Activated CD4-positive, alpha-beta T cell treated with anti-CD3 and anti-CD28 coated beads, Interleukin-2, amount 50 U/mL, for 48 hours (primary cell): ENCODE data around the gene DDA1.
"Not testable (repeated sequence)": the region's sequence is repeated elsewhere in the genome, so short reads cannot be mapped to it uniquely, and the experiment has no call there.

Experiments used
- DNase-seq, 2 experiments: peaks; one replicate each; pipeline ENCODE4 v3.0.0-alpha.2; 2020

DDA1 gene

GRCh38 chr19:17309198-17309964 lies at the start of gene DDA1:
DDA1 (plus strand) TSS chr19:17309563; CDS start chr19:17309655, 92 bp downstream.
- DNase-seq: peak; percentile 99 to 100

DNA sequence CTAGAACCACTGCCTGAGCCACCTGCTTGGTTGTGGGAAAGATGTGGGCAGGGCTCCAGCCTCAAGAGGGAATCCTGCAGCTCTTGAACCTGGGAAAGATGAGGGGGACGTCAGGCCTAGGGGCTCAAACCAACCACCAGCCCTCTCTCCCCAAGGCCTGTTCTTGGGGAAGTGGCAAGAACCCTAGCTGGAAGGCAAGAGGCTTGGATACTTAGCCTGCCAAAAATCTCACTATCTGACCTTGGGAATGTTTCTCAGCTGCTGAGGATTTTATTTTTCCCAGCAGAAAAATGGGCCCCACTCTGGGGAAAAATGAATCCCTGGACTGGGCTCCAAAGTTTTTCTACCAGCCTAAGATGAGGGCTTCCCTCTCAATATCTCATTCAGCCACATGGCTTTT lies 49.4 kb upstream of the DDA1 start:
- no peak for DNase-seq

GRCh38 chr19:17260842-17261325 lies 48.5 kb upstream of the DDA1 start:
- DNase-seq: peak; percentile 93 to 94

DNA sequence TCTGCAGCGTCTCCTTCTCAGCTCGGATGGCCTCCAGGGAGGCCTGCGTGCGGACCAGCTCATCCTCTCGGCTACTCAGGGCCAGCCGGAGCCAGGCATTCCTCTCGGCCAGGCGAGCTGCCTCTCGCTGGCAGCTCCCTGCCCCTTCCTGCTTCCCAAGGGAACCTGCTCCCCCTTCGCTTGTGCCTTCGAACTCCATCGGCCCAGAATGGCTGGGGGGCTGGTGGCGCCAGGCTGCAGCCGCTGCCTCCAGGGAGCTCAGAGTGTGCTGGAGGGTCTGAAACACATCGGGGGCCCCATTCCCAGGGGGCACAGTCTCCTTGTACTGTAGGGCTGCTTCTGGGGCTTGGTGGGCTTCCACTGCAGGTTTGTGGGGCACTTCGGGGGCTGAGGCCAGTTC lies 46.8 kb upstream of the DDA1 start:
- DNase-seq: no peak

- DNase-seq: no peak
Measured at GRCh38 chr19:17263712-17264640, 45.4 kb upstream of the DDA1 start.

GRCh38 chr19:17264641-17264979 lies 44.8 kb upstream of the DDA1 start, which contains the start of gene USHBP1:
USHBP1 (minus strand) TSS chr19:17264745; CDS start chr19:17264299, 446 bp downstream.
- DNase-seq: no peak

DNA sequence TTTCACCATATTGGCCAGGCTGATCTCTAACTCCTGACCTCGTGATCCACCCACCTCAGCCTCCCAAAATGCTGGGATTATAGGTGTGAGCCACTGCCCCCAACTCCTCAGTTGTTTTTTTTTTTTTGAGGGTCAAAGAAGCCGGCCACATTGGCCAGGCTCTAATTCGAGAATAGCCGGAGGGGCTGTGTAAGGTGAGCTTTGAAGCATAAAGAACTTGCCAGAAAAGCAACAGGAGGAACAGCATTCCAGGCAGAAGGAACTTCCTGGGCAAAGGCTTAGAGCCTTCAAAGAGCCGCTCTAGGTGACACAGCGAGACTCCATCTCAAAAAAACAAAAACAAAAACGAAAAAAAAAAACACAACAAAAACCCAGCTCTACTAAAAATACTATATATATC lies 43.3 kb upstream of the DDA1 start:
- DNase-seq: no peak

DNA sequence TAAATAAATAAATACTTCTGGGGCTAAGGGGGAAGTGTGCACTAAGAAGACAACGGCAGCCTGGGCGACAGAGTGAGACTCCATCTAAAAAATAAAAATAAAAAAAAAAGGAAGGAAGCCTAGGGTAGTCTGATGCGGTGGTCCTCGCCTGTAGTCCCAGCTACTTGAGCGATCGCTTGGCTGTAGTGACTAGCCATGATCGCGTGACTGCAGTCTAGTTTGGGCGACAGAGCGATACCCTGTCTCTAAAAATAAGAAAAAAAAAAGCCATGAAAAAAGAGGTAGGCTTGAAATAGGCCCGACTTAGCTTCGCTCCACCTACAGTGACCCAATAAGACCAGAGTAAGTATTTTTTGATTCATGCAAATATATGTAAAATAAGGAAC lies 42.8 kb upstream of the DDA1 start:
- no peak for DNase-seq

GRCh38 chr19:17266975-17267788 lies 42.2 kb upstream of the DDA1 start, which contains the start of gene BABAM1:
BABAM1 (plus strand) TSS chr19:17267443; CDS start chr19:17268807, 1,364 bp downstream.
- peak; percentile 92 to 96 for DNase-seq

DNA sequence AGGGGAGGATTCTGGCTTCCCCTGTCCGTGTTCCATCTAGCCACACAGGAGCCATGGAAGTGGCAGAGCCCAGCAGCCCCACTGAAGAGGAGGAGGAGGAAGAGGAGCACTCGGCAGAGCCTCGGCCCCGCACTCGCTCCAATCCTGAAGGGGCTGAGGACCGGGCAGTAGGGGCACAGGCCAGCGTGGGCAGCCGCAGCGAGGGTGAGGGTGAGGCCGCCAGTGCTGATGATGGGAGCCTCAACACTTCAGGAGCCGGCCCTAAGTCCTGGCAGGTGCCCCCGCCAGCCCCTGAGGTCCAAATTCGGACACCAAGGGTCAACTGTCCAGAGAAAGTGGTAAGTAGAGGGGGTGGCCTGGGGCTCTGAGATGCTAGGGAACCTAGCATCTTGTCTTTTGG lies 40.6 kb upstream of the DDA1 start:
- DNase-seq: no peak

DNA sequence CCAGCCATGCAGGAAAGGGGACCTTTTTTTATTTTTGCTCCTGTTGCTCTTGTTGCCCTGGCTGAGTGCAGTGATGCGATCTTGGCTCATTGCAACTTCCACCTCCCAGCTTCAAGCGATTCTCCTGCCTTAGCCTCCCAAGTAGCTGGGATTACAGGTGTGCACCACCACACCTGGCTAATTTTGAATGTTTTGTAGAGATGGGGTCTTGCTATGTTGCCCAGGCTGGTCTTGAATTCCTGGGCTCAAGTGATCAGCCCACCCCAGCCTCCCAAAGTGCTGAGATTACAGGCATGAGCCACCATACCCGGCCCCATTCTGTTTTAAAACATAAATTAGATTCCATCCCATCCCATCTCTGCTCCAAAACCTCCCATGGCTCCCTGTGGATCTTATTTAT lies 34.5 kb upstream of the DDA1 start:
- not testable (repeated sequence) for DNase-seq

DNA sequence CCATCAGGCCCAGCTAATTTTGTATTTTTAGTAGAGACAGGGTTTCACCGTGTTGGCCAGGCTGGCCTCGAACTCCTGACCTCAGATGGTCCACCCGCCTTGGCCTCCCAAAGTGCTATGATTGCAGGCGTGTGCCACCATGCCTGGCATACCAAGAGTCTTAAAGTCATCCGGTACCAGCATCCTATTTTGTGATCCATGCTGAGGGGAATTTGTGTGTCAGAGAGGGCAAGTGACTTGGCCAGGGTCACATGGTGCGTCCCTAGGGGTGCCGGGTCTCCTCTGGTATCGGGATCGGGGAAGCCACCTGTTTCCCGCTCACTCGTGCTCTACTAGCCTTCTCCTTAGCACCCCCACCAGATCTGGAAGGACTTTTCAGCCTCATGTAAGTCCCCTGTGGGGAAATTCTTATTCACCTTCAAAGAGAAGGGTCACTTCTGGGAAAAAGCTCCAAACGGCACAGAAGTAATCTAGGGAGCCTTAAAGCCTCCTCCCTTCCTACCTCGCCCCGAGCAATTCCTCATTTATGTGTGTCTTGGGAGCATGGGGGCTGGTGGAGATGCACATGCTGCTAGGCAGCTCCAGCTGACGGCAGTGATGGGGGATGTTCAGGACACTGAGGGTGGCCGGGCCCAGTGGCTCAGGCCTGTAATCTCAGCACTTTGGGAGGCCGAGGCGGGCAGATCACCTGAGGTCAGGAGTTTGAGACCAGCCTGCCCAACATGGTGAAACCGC lies 33.8 kb upstream of the DDA1 start:
- no peak for DNase-seq

GRCh38 chr19:17279436-17279835 lies 29.9 kb upstream of the DDA1 start:
- DNase-seq: no peak

DNA sequence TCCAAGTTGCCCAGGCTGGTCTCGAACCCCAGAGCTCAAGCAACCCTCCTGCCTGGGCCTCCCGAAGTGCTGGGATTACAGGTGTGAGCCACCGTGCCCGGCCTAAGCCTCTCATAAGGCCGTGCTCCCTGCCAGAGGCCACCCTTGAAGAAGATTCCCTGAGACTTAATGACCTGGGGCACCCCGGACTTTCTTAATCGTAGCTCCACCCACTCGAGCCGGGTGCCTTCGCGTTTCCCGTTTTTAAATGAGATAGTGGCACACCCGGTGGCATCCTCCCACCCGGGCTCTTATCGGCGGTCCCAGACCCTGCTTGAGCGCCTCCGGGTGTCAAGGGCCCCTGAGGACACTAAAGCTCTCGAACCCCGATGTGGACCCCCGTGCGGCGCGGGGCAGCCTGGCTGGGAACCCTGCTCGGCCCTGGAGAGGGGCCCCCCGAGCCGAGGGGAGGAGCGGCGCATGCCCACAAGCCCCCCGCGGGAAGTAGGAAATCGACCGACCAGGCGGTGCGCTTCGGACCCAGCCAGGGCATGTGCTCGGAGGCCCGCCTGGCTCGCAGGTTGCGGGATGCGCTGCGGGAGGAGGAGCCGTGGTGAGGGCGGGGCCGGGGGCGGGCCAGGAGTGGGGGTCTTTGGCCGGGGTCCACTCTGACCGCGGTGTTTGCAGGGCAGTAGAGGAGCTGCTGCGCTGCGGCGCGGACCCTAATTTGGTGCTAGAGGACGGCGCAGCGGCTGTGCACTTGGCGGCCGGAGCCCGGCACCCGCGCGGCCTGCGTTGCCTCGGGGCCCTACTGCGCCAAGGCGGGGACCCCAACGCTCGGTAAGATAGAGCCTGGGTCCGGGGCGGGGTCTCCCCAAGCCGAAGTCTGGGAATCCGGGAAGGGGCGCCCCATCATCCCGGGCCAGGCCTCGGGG lies 27.7 kb upstream of the DDA1 start, which contains the start of gene ANKLE1:
Gene ANKLE1, plus strand, starts transcription at position 511 of the 914 bp plus-strand sequence. Its CDS starts 20 bp downstream, at position 531.
- peak; percentile 67 to 71 for DNase-seq

DNA sequence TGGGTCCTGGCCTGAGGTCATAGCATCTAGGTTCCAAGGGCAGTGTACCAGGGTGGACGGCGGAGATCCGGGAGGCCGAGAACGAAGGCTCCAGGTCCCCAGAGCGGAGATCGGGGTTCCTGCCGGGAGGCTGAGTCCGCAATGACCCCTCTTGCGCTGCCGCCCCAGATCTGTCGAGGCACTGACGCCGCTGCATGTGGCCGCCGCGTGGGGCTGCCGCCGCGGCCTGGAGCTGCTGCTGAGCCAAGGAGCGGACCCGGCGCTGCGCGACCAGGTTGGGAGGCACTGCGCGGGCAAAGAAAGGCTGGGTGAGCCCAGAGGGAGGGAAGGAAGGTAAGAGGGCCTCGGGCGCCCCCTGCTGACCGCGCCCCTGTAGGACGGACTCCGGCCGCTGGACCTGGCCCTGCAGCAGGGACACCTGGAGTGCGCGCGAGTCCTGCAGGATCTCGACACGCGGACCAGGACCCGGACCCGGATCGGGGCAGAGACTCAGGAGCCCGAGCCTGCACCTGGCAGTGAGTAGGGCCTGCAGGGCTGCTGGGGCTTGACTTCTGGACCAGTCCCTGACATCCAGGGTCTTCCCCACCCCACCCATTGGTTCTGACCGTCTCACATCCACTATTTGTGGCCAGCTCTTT lies 26.8 kb upstream of the DDA1 start:
- peak; percentile 87 to 89 for DNase-seq

DNA sequence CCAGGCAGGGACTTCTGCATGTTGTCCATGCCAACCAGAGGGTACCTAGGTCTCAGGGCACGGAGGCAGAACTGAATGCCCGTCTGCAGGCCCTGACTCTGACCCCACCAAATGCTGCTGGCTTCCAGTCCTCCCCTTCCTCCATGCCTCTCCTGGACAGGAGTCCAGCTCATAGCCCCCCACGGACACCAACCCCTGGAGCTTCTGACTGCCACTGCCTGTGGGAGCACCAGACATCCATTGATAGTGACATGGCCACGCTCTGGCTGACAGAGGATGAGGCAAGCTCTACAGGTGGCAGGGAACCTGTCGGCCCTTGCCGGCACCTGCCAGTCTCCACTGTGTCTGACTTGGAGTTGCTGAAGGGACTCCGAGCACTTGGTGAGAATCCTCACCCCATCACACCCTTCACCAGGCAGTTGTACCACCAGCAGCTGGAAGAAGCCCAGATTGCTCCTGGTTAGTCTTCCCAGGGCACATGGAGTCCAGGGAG lies 25.8 kb upstream of the DDA1 start:
- DNase-seq: no peak

DNA sequence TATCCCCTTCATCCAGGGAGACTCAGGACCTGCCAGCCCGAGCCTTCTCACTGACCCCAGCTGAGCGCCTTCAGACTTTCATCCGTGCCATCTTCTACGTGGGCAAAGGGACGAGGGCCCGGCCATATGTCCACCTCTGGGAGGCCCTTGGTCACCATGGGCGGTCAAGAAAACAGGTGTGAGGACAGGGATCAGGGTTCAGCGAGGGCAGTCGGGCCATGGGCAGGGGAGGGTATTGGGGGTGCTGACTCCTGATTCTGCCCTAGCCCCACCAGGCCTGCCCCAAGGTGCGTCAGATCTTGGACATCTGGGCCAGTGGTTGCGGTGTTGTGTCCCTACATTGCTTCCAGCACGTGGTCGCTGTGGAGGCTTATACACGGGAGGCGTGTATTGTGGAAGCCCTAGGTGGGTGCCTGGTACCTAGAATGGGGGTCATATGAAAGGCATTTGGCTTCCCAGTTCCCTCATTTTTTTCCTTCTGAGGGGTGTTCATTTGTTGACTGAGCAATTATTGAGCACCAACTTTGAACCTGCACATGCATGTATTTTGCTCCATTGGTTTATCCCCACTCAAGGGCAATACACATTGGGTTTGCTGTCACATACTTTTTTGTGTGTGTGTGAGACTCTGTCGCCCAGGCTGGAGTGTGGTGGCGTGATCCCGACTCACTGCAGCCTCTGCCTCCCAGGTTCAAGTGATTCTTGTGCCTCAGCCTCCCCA lies 23.8 kb upstream of the DDA1 start:
- DNase-seq: no peak

DNA sequence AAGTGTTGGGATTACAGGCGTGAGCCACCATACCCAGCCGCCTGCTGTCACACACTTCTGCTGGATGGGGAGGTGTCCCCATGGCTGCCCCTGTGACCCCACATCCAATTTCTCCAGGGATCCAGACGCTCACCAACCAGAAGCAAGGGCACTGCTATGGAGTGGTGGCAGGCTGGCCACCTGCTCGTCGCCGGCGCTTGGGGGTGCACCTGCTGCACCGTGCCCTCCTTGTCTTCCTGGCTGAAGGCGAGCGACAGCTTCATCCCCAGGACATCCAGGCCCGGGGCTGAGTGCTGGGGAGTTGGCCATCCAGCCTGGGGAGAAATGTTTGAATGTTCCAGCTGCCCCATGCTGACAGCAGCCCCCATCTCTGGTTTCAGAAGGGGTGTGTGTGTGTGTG lies 23.1 kb upstream of the DDA1 start:
- DNase-seq: no peak

- DNase-seq: no peak
Measured at GRCh38 chr19:17286752-17287151, 22.6 kb upstream of the DDA1 start.
